Endothelial cell of umbilical vein (primary cell): ENCODE data around the gene GPR37L1.

Source experiments
- CTCF ChIP-seq, 2 donors: IDR thresholded peaks; 1 replicate in 1 of 2; 2 replicates in 1 of 2; pipeline ENCODE4 v1.5.1; 2011; ENCODE audit warnings: low read length in 2 of 2, mild to moderate bottlenecking in 2 of 2, moderate library complexity in 2 of 2, control low read depth in 1 of 2, inconsistent platforms in 1 of 2, low read depth in 1 of 2; ENCODE audit not compliant: insufficient read depth in 1 of 2; ENCODE audit errors: extremely low read depth in 1 of 2
- EZH2 ChIP-seq: IDR thresholded peaks from 2 replicates; pipeline ENCODE4 v1.6.1; 2012; ENCODE audit warnings: borderline replicate concordance, low read depth, mild to moderate bottlenecking, moderate library complexity, low read length, inconsistent platforms; ENCODE audit not compliant: severe bottlenecking
- MYC ChIP-seq: IDR thresholded peaks from one replicate; pipeline ENCODE4 v1.6.1; 2011; ENCODE audit warnings: mild to moderate bottlenecking, low read depth, low read length
- POLR2A ChIP-seq: IDR thresholded peaks from 2 replicates; pipeline ENCODE4 v1.6.1; 2012; ENCODE audit warnings: low read depth, mild to moderate bottlenecking, control low read depth, low read length
- POLR2AphosphoS5 ChIP-seq: IDR thresholded peaks from 2 replicates; pipeline ENCODE4 v1.6.1; 2012; ENCODE audit warnings: low read depth, mild to moderate bottlenecking, control low read depth, low read length, moderate library complexity; ENCODE audit not compliant: insufficient read depth
- TF ChIP-seq, protein P1 (sequence below): IDR thresholded peaks from 2 replicates; pipeline ENCODE4 v1.6.1; 2011; ENCODE audit not compliant: insufficient read depth, insufficient read length

DNA sequence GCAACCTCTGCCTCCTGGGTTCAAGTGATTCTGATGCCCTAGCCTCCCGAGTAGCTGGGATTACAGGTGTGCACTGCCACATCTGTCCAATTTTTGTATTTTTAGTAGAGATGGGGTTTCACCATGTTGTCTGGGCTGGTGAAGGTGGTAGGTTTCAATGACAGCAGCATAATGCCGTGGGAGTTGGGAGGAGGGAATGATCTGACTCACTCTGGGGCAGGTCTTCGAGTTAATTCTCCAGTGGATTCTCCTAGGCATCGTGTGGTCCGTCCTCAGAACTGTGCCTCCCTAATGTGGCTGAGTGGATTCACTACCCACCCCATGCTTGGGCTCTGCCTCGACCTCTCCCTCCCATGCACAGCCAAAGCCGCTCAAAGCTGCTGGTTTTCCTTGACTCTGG, 1.7 kb upstream of the GPR37L1 start:
- TF ChIP-seq EZH2 (no peak), POLR2AphosphoS5 (no peak), CTCF (IDR thresholded peaks at IDR 0.05; ENCODE audit: extremely low read depth in 1 of 2, insufficient read depth in 1 of 2, low read depth in 1 of 2, low read length in 2 of 2) (no peak), POLR2A (no peak), MYC (no peak)
- TF ChIP-seq, protein P1, sequence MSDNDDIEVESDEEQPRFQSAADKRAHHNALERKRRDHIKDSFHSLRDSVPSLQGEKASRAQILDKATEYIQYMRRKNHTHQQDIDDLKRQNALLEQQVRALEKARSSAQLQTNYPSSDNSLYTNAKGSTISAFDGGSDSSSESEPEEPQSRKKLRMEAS, result no peak
